ENCODE measurements around the gene SH2D3A. TPM values are rescaled to one million over a fixed set of nuclear protein-coding genes. Genes with fewer than 3 reads are reported as not detected.
"Not testable (repeated sequence)": the region's sequence is repeated elsewhere in the genome, so short reads cannot be mapped to it uniquely, and the experiment has no call there.

Gene SH2D3A
- total RNA-seq, 4 donors from 2014 or later: 1.0 to 5.4 TPM; not detected in 2

- TF ChIP-seq, protein P1, sequence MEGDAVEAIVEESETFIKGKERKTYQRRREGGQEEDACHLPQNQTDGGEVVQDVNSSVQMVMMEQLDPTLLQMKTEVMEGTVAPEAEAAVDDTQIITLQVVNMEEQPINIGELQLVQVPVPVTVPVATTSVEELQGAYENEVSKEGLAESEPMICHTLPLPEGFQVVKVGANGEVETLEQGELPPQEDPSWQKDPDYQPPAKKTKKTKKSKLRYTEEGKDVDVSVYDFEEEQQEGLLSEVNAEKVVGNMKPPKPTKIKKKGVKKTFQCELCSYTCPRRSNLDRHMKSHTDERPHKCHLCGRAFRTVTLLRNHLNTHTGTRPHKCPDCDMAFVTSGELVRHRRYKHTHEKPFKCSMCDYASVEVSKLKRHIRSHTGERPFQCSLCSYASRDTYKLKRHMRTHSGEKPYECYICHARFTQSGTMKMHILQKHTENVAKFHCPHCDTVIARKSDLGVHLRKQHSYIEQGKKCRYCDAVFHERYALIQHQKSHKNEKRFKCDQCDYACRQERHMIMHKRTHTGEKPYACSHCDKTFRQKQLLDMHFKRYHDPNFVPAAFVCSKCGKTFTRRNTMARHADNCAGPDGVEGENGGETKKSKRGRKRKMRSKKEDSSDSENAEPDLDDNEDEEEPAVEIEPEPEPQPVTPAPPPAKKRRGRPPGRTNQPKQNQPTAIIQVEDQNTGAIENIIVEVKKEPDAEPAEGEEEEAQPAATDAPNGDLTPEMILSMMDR (IDR thresholded peaks at IDR 0.05): no peak
- TF ChIP-seq POLR2A (IDR thresholded peaks at IDR 0.05): no peak
- Histone ChIP-seq H3K4me1 (no peaks in the 10 kb centered on the region), H3K27ac (no peak overlapping the region), H3K9me3 (no peaks in the 10 kb centered on the region), H3K27me3 (peaks cover 0 to 1% of the 10 kb centered on the region in 2 donors), H3K36me3 (no peaks in the 10 kb centered on the region), H3K4me3 (peak overlapping the region in 1 of 2 donors; percentile 7)
- intact Hi-C loops (cut with DNase I; ENCODE audit: low total_unique reads): no loop called here
- DNase-seq: no peak
Measured at GRCh38 chr19:6772866-6773322, 5.7 kb upstream of the SH2D3A start.

DNA sequence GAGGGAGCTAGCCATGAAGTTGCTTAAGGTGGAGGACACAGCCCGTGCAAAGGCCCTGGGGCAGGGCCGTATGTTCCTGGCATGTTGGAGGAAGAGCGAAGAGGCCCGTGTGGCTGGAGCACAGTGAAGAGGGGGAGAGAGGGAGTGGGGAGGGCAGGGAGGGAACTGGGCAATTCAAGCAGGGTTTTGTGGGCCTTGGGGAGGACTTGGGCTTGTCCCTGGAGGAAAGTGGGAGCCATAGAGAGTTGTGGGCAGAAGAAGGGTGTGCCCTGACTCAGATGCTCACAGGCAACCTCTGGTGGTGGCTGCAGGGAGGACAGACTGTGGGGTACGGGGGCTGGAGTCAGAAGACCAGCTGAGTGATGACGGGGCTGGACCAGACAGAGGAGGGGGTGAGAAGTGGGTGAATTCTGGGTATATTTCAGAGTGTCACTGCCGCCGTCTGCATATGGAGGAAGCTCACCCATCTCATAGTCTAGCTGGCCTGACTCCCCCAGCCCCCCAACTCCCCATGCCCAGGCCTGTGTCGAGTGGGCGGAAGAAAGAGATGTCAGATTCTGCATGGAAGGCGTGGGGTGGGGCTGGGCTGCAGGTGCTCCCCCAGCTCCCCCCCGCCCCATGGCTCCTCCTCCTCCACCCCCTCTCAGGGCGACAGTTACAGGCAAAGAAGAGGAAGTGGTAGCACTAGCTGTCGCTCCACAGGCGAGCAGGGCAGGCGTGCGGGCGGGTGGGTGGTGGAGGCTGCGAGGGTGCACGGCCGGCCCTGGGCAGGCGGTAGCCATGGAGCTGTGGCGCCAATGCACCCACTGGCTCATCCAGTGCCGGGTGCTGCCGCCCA is 5.0 kb upstream of the SH2D3A start, which contains the start of gene VAV1:
Gene VAV1, plus strand, starts transcription at position 681 of the 838 bp plus-strand sequence. Its CDS starts 100 bp downstream, at position 781.
- H3K27me3 ChIP-seq: peaks cover 0 to 8% of the 10 kb centered on the region in 2 donors
- H3K4me3 ChIP-seq: peak within 1 kb of the TSS in 1 of 2 donors; percentile 7
- no peaks in the 10 kb centered on the region for H3K4me1 ChIP-seq
- no peaks in the 10 kb centered on the region for H3K9me3 ChIP-seq
- no peak for TF ChIP-seq POLR2A (IDR thresholded peaks at IDR 0.05)
- TF ChIP-seq, protein P1 (IDR thresholded peaks at IDR 0.05): no peak
- no peak for DNase-seq
- intact Hi-C loops (cut with DNase I; ENCODE audit: low total_unique reads): no loop called here
- no peaks in the 10 kb centered on the region for H3K36me3 ChIP-seq
- no peak within 1 kb of the TSS for H3K27ac ChIP-seq

- DNase-seq; H3K27me3 ChIP-seq; H3K36me3 ChIP-seq; H3K4me1 ChIP-seq; intact Hi-C loops (cut with DNase I; ENCODE audit: low total_unique reads); H3K9me3 ChIP-seq; H3K4me3 ChIP-seq; H3K27ac ChIP-seq: not testable (repeated sequence)
Measured at GRCh38 chr19:6771648-6772027, 4.4 kb upstream of the SH2D3A start.

DNA sequence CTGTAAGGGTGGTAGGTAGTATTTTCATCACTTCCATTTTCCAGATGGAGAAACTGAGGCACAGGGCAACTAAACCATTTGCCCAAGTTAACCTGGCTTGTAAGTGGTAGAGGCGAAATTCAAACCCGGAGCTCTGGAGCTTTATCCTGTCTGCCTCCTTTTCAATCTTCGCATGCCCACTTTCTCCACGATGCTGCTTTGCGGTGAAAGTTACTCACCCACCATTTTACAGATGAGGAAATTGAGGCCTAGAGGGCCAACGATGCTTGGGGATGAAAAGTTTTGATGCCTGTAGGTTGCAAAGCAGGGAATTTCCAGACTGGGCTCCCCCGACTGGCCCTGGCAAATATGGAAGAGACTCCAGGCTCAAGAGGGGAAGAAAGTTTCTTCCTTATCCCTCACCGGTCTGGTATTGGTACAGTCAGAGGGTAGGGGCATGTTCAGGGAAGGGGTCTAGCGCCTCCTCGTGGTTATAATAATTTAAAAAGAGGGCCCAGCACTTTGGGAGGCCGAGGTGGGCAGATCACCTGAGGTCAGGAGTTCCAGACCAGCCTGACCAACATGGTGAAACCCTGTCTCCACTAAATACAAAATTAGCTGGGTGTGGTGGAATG is 1.9 kb upstream of the SH2D3A start:
- H3K27me3 ChIP-seq: peaks cover 0 to 9% of the 10 kb centered on the region in 2 donors
- H3K4me3 ChIP-seq: no peak overlapping the region
- no peak for DNase-seq
- H3K9me3 ChIP-seq: no peaks in the 10 kb centered on the region
- H3K27ac ChIP-seq: no peak overlapping the region
- H3K36me3 ChIP-seq: no peaks in the 10 kb centered on the region
- intact Hi-C loops (cut with DNase I; ENCODE audit: low total_unique reads): no loop called here
- H3K4me1 ChIP-seq: no peaks in the 10 kb centered on the region
- TF ChIP-seq POLR2A (IDR thresholded peaks at IDR 0.05): no peak
- TF ChIP-seq, protein P1 (IDR thresholded peaks at IDR 0.05): peak in 2 of 4 experiments; percentile 5 to 24

DNA sequence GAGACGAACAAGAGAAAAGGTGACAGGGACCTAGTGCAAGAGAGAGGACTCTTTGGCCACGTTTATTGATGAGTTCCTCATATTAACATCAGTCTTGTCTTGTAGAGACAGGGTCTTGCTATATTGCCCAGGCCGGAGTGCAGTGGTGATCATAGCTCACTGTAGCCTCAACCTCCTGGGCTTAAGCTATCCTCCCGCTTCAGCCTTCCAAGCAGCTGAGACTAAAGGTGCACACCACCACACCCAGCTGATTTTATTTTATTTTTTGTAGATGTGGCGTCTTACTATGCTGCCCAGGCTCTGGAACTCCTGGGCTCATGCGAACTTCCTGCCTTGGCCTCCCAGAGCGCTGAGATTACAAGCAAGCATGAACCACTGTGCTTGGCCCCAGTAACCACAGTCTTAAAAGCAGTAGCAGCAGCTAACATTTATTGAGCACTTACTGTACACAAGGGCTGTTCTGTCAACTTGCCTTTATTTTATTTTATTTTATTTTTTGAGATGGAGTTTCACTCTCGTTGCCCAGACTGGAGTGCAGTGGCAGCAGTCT is 1.1 kb upstream of the SH2D3A start:
- intact Hi-C loops (cut with DNase I; ENCODE audit: low total_unique reads): no loop called here
- H3K9me3 ChIP-seq: no peaks in the 10 kb centered on the region
- no peak for DNase-seq
- no peaks in the 10 kb centered on the region for H3K36me3 ChIP-seq
- H3K4me1 ChIP-seq: no peaks in the 10 kb centered on the region
- no peak overlapping the region for H3K27ac ChIP-seq
- H3K27me3 ChIP-seq: peaks cover 0 to 9% of the 10 kb centered on the region in 2 donors
- no peak overlapping the region for H3K4me3 ChIP-seq
- no peak for TF ChIP-seq POLR2A (IDR thresholded peaks at IDR 0.05)
- TF ChIP-seq, protein P1 (IDR thresholded peaks at IDR 0.05): no peak

Measured in uterus (tissue), 4 donors.